GM19455 (cell line): ENCODE data around the gene PAM.

Experiments
- ATAC-seq: cut with Tn5 transposase; IDR thresholded peaks from one replicate; pipeline ENCODE4 v1.9.1; 2021; ENCODE audit not compliant: unreplicated experiment

The PAM gene

GRCh38 chr5:102927007-102927406 lies 171.9 kb downstream of the PAM start:
- ATAC-seq = no peak

GRCh38 chr5:102930244-102930643 lies 175.1 kb downstream of the PAM start:
- ATAC-seq = no peak

- ATAC-seq = no peak
Observed at GRCh38 chr5:102931085-102931725, 176.1 kb downstream of the PAM start.

- ATAC-seq = no peak
Observed at GRCh38 chr5:102932781-102933180, 177.7 kb downstream of the PAM start.

- no peak for ATAC-seq
Observed at GRCh38 chr5:102933316-102933715, 178.2 kb downstream of the PAM start.

- no peak for ATAC-seq
Observed at GRCh38 chr5:102933721-102934459, 178.8 kb downstream of the PAM start.

GRCh38 chr5:102937894-102938293 lies 182.8 kb downstream of the PAM start:
- no peak for ATAC-seq

GRCh38 chr5:102941111-102941510 lies 186.0 kb downstream of the PAM start:
- ATAC-seq = no peak

GRCh38 chr5:102946414-102946813 lies 191.3 kb downstream of the PAM start:
- ATAC-seq = no peak

- no peak for ATAC-seq
Observed at GRCh38 chr5:102946971-102947370, 191.9 kb downstream of the PAM start.

GRCh38 chr5:102955488-102955887 lies 200.4 kb downstream of the PAM start:
- no peak for ATAC-seq

GRCh38 chr5:102956599-102956998 lies 201.5 kb downstream of the PAM start:
- ATAC-seq = no peak

GRCh38 chr5:102957141-102957540 lies 202.0 kb downstream of the PAM start:
- no peak for ATAC-seq

GRCh38 chr5:102958481-102959011 lies 203.4 kb downstream of the PAM start:
- ATAC-seq = no peak

GRCh38 chr5:102959055-102959454 lies 203.9 kb downstream of the PAM start:
- no peak for ATAC-seq

- ATAC-seq = no peak
Observed at GRCh38 chr5:102961671-102962070, 206.6 kb downstream of the PAM start.

GRCh38 chr5:102965653-102966052 lies 210.5 kb downstream of the PAM start:
- ATAC-seq = no peak

GRCh38 chr5:102969641-102970040 lies 214.5 kb downstream of the PAM start:
- no peak for ATAC-seq

GRCh38 chr5:102971676-102972293 lies 216.7 kb downstream of the PAM start:
- ATAC-seq = no peak

- no peak for ATAC-seq
Observed at GRCh38 chr5:102974177-102974576, 219.1 kb downstream of the PAM start.

- ATAC-seq = no peak
Observed at GRCh38 chr5:102975045-102975444, 219.9 kb downstream of the PAM start.
